HG03439 (cell line): ENCODE data around the gene ZNF43.
"Not testable (repeated sequence)": the region's sequence is repeated elsewhere in the genome, so short reads cannot be mapped to it uniquely, and the experiment has no call there.

Experiments used
- ATAC-seq: cut with Tn5 transposase; IDR thresholded peaks from one replicate; pipeline ENCODE4 v1.9.1; 2021; ENCODE audit warnings: mild to moderate bottlenecking, moderate library complexity; ENCODE audit not compliant: unreplicated experiment

The ZNF43 gene

GRCh38 chr19:21812448-21812847 is 23.5 kb downstream of the ZNF43 start:
- ATAC-seq: no peak

GRCh38 chr19:21808400-21809000 is 27.5 kb downstream of the ZNF43 start:
- ATAC-seq: not testable (repeated sequence)

GRCh38 chr19:21789466-21790085 is 46.4 kb downstream of the ZNF43 start:
- ATAC-seq: no peak

GRCh38 chr19:21786936-21787335 is 49.0 kb downstream of the ZNF43 start:
- no peak for ATAC-seq

- ATAC-seq: not testable (repeated sequence)
Measured at GRCh38 chr19:21775792-21776191, 60.2 kb downstream of the ZNF43 start.

GRCh38 chr19:21767065-21767800 is 68.7 kb downstream of the ZNF43 start, which contains the start of gene ZNF100:
Gene ZNF100 (minus strand): TSS chr19:21767579. CDS start chr19:21767429, 150 bp downstream.
- peak; percentile 96 for ATAC-seq

GRCh38 chr19:21766705-21767064 is 69.3 kb downstream of the ZNF43 start:
- not testable (repeated sequence) for ATAC-seq

- ATAC-seq: no peak
Measured at GRCh38 chr19:21765151-21765550, 70.8 kb downstream of the ZNF43 start.

- not testable (repeated sequence) for ATAC-seq
Measured at GRCh38 chr19:21761547-21761946, 74.4 kb downstream of the ZNF43 start.

- ATAC-seq: no peak
Measured at GRCh38 chr19:21758296-21758695, 77.7 kb downstream of the ZNF43 start.

GRCh38 chr19:21755555-21755954 is 80.4 kb downstream of the ZNF43 start:
- ATAC-seq: not testable (repeated sequence)
